Mucosa of gallbladder (tissue), 1 donor: ENCODE results near the gene SCUBE1. TPM values are rescaled to one million over a fixed set of nuclear protein-coding genes. Genes with fewer than 3 reads are reported as not detected.

Experiments used
- DNase-seq: peaks from one replicate; pipeline ENCODE4 v3.0.0-alpha.2; 2020; ENCODE audit warnings: low spot score
- total RNA-seq: library from RNA; stranded (reverse); gene quantifications from one replicate; pipeline ENCODE4 v1.2.1, GENCODE V29; 2021
- donor health status: DM: no; HTN: no; CAD: no.

SCUBE1 gene
- total RNA-seq, 1 donor from 2014 or later: 1.7 TPM

DNA sequence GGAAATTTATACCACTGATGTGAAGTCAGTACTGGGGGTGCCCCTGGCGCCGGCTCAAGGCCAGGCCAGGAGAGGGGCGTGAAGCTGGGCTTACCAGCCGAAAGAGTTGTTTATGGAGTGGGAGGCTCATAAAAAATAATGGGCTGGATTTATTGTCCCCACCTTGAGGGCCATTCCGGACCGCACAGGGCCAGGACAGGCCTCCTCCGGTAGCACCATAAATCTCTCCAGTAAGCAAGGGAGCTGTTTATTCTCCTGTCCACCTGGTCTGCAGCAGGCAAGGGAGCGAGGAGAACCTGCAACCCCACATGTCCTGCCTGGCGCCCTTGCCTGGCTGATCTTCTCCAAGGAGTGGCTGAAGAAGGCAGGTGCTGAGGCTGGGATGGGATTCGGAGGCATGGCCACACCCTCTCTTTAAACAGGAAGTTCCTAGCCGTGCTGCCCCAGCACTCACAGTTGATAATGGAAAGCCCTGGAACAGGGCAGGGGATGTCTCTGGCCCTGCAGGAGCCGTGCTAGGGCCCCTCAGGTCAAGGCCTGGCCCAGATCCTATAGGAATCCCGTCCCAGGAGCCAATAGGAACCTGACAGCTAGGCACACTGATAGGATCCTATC, 65.1 kb downstream of the SCUBE1 start:
- DNase-seq: no peak

DNA sequence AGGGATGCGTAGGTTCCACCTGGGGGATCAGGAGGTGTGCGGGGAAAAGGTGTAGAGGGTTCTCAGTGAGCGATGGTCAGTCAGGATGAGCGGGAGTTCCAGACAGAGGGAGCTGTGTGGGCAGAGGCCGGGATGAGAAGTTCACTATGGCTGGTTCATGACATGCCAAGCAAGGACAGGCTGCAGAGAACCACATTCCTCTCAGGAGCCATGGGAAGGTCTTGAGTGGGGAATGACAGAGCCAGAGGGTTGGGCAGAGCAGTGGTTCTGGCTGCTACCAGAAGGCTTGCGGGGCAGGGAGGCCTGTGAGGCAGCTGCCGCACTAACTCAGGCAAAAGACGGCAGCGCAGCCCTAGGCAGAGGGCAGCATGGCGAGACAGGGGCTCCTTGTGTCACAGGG, 66.1 kb downstream of the SCUBE1 start:
- no peak for DNase-seq

- DNase-seq: no peak
Measured at GRCh38 chr22:43276321-43276720, 66.9 kb downstream of the SCUBE1 start.

DNA sequence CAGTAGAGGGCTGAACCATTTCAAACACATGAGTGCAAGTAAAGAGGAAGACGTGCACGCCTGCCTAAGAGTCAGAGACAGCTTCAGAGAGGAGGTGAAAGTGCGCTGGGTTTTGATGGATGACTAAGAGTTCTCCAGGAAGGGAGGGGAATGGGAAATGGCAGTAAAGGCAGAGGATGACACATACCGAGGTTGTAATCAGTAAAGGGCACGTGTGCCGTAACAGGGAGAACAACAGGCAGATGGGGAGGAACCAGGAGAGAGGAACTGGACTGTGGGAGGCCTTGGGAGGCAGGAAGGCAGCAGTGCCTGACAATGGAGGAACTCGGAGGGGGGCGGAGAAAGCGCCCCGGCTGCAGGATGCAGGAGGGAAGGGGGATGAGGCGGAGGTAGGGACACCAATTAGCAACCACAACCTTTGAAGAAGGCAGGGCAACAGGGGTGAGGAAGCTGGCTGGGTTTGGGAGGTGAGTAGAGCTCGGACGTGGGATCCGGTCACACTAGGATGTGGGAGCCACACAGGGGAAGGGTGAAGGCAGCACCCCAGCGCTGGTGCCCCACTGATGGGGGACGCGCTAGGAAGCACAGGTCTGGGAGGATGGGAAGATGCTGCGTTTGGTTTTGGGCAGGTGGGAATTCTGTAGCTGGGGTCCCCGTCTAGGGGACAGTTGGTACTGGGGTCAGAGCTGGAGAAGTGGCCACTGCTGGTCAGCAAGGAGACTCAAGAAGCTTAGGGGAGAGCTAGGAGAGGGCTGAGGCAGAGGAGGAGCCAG, 67.4 kb downstream of the SCUBE1 start:
- DNase-seq: no peak

GRCh38 chr22:43274595-43275240, 68.5 kb downstream of the SCUBE1 start:
- DNase-seq: no peak

GRCh38 chr22:43273902-43274484, 69.2 kb downstream of the SCUBE1 start:
- peak; percentile 43 for DNase-seq

DNA sequence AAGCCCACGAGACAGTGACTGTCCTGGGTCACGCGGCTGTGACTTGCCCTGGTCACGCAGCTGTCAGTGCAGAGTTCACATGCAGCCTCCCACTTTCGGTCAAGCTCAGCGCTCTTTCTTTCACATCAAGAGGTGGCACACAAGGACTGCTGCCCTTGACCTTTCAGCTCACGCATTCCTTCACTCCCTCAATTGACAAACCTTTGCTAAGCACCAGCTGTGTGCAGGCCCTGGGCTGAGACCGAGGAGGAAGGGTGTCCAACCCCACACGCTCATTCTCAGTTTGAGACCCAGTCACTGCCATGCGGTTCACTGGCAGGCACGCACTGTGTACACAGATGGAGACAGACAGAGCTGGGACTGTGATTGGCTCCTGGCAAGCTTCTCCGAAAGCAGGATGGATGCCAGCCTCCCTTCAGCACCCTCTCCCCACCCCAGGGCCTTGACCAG, 70.3 kb downstream of the SCUBE1 start:
- no peak for DNase-seq

DNA sequence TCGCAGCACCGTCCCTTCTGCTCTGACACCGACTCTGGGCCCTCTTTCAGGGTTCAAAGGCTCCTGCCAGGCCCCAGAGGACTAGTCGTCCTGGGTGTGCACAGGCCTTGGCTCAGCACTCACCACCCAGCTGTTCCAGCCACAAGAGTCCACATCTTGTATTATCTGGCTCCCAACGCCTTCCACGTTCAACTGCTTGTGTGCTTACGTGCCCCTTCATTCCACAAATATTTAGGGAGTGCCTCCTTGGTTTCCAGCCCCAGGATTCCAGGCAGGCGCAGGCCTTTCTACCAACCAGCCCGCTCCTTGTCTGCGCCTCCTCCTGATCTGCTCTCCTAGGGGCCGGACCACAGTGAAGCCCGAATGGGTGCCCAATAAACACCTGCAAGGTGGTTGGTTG, 70.9 kb downstream of the SCUBE1 start:
- no peak for DNase-seq

DNA sequence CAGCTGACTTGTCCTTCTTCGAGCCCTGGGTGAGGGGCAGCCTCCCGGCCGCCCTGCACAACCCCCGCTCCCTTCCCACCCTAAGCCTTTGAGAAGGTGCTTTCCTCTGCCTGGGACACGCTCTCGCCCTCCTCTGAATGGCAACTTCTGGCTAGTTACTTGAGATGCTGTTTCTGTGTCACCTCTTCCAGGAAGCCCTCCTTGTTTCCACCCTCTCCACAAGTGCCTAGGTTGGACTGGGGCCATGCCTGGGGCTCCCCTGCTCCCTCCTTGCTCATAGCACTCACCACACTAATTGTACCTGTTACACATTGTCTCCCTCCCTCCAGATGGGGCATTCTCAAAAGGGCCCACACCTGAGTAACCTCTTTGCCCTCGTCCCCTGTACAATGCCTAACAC, 72.2 kb downstream of the SCUBE1 start:
- no peak for DNase-seq

DNA sequence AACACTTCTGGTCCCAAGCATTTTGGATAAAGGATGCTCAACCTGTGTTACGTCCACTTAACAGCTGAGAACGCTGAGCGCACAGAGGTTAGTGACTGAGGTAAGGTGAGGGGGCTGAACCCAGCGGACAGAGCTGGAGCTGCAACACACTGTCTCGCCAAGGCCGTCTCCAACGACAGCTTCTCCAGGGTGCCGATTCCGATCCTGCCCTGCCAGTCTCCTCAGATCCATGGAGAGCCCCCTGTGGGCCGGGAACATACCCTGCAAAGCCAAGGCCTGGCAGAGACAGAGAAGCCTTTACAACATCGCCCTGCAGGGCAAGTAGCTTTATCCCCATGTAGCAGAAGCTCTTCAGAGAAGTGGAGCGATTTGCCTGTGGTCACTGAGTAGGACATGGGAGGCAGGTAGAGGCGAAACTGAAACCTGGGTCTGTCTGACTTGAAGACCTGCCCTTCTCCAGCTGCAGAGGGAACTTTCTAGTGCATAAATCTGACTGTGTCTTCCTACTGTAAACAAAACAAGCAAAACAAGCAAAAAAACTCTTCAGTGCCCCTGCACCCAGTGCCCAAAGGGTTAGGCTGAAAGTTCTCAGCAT, 72.8 kb downstream of the SCUBE1 start:
- DNase-seq: no peak

- DNase-seq: no peak
Measured at GRCh38 chr22:43269646-43270045, 73.5 kb downstream of the SCUBE1 start.

DNA sequence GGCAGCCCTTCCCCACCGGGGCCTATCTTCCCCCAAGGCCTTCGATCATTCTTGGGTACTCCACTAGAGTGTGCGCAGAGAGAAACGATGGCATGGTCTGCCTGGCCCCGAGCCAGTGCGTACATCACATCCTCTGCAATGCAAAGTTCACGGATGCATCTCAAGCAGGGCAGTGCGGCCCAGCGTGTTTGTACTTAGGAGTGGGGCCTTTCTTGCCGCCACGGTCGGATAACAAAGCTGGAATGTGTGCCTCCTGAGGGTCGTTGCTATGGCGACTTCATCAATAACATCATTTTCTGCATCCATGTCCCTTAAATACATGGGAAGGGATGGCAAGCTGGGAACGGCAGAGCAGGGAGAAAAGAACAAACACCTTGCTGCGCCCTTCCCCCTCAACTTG, 73.9 kb downstream of the SCUBE1 start:
- DNase-seq: no peak

- DNase-seq: no peak
Measured at GRCh38 chr22:43267981-43268660, 75.1 kb downstream of the SCUBE1 start.

GRCh38 chr22:43267332-43267980, 75.7 kb downstream of the SCUBE1 start:
- no peak for DNase-seq

GRCh38 chr22:43266076-43266475, 77.1 kb downstream of the SCUBE1 start:
- no peak for DNase-seq

DNA sequence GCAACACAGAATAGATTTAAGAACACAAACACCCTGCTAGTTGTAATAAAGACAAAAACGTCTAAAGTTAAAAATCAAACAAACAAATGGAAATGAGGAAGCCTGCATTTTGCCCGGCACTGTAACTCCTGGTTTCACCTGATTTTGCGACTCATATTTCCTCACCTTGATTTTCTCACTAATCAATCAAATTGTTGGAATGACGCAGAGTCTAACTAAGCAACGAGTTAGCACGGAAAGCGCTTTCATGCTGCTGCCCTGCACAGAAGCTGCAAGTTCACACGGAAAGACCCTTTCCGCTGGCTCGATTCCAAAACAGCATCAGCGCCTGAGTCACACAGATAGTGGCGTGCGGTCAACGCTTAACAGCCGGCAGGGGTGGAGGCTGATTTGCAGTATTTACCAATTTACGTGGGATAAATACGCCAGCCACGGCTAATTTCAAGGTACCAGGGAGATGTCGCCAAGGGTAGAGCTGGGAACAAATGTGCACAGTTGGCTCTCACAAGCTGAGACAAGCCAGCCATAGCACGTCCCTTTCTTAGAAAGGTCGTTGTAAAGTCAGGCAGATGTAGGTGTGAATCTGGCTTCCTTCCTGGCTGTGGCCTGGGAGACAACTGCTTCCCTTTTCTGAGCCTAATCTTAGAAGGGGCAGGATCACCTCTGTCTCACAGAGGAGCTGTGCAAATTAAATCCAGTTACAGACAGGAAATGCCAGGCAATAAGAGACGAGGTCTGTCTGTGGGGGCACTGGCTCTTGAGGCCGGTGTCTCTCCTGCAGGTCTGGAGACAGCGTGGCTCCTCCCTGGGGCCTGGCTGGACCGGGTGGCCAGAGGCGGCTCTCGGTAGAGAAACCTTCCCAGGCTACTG, 79.3 kb downstream of the SCUBE1 start:
- peak; percentile 76 for DNase-seq

GRCh38 chr22:43262990-43263644, 80.1 kb downstream of the SCUBE1 start:
- DNase-seq: no peak

GRCh38 chr22:43260331-43261231, 82.6 kb downstream of the SCUBE1 start:
- no peak for DNase-seq
